Epithelial cell of prostate (primary cell): ENCODE measurements around the gene AQP2.

ENCODE experiments used
- DNase-seq: peaks from one replicate; pipeline ENCODE4 v3.0.0-alpha.2; 2011; ENCODE audit warnings: low read depth, low spot score
- H3K27ac ChIP-seq: fragments of 450-650 bp; 2 replicates; pipeline ENCODE4 v1.5.1; 2017; ENCODE audit warnings: mild to moderate bottlenecking

AQP2 gene

GRCh38 chr12:49920241-49920914, 30.2 kb upstream of the AQP2 start:
- no peak overlapping the region for H3K27ac ChIP-seq
- DNase-seq = no peak

- no peak for DNase-seq
- no peak overlapping the region for H3K27ac ChIP-seq
Measured at GRCh38 chr12:49920915-49921286, 29.6 kb upstream of the AQP2 start.

- no peak overlapping the region for H3K27ac ChIP-seq
- no peak for DNase-seq
Measured at GRCh38 chr12:49921299-49921698, 29.2 kb upstream of the AQP2 start.

DNA sequence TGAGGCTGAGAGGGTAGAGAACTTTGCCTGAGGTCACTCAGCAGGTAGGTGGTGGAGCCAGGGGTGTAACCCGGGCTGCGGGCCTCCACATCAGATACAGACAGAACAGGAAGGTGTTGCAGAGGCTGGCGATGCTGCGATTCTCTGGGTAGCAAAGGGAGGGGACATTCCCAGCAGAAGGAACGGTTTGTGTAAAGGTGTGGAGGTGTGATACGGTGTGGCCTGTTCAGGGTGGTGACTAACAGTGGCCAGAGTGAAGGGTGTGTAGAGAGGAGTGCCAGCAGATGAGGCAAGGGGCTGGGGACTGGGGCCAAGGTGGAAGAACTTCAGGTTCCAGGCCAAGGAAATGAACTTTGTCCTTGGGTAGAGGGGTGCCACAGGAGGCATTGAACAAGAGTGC, 28.6 kb upstream of the AQP2 start:
- H3K27ac ChIP-seq = no peak overlapping the region
- no peak for DNase-seq

DNA sequence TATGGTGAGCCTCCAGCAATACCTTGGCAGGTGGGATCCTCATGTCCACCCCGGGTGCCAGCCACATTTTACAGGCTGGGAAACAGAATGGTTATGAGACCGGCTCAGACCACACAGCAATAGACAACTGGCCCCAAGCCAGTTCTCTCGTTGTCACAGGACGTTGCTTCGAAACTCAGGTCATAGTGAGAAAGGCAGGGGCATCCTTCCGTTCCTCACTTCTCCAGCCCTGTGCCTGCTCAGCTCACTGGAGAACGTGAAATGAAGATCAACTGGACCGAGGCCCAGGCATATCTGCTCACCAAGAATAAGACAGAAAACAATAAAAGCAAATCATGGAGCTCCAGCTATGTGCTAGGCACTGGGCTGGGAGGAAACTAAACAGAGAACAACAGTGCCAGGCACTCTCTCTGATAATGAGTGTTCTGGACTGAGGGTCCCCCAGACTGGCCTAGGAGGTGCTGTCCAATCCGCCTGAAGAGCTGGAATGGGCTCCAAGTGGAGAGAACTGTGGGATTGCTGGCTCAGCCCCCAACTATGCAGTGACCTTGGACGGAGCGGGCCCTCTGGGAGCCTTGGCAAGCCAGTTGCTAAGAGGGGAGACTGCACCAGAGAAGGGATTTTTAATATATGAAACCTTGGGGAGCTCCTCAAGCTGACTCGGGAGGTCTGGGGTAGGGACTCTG, 28.0 kb upstream of the AQP2 start:
- no peak for DNase-seq
- H3K27ac ChIP-seq = no peak overlapping the region

DNA sequence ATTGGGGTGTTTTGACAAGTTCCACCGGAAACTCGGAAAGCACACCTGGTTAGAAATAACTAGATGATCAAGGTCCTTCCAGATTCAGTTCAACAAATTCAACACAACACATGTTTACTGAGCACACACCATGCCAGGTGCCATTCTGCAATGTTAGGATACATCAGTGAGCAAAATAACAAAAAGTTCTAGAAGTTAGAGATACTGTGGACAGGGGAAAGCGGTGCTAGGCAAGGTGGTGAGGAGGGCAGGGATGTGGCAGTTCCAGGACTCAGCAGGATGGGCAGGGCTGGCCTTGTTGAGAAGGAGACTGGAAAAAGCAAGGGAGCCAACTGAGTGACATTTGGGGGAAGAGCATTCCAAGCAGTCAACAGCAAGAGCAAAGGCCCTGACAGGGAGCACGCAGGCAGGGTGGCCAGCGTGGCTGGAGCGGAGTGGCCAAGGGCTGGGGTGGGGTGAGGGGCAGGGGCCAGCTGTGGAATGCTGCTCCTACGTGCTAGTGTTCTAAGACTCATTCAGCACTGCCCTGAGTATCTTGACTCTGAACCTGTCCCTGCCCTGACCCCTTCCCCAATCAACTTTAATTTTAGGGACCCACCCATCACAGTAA, 27.4 kb upstream of the AQP2 start:
- no peak overlapping the region for H3K27ac ChIP-seq
- no peak for DNase-seq

- H3K27ac ChIP-seq = no peak overlapping the region
- DNase-seq = no peak
Measured at GRCh38 chr12:49923880-49924556, 26.5 kb upstream of the AQP2 start.

DNA sequence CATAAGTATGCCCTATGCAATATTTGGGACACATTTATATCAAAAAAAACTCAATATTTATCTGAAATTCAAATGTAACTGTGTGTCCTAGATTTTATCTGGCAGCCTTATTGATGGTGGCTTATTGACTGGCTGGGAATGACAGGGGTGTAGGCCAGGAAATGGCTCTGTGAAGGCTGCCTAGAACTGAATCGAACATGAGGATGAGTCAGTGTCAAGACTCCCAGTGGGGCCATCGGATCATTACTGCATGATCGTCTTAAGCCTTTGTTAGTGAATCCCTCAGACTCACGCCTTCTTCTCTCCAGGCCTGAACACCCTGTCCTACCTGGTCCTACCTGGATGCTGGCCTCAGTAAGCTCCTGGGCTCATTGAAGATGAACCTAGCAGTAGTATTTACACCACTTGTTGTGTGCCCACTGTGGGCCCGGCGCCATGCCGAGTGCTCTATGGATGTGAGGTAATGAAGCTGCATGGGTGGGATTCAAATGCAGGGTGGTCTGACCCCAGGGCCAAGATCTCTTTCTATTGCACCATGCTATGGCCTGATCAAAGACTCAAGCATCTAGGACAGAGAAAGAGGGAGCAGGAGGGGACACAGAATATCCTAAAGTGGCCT, 25.8 kb upstream of the AQP2 start:
- no peak for DNase-seq
- no peak overlapping the region for H3K27ac ChIP-seq

DNA sequence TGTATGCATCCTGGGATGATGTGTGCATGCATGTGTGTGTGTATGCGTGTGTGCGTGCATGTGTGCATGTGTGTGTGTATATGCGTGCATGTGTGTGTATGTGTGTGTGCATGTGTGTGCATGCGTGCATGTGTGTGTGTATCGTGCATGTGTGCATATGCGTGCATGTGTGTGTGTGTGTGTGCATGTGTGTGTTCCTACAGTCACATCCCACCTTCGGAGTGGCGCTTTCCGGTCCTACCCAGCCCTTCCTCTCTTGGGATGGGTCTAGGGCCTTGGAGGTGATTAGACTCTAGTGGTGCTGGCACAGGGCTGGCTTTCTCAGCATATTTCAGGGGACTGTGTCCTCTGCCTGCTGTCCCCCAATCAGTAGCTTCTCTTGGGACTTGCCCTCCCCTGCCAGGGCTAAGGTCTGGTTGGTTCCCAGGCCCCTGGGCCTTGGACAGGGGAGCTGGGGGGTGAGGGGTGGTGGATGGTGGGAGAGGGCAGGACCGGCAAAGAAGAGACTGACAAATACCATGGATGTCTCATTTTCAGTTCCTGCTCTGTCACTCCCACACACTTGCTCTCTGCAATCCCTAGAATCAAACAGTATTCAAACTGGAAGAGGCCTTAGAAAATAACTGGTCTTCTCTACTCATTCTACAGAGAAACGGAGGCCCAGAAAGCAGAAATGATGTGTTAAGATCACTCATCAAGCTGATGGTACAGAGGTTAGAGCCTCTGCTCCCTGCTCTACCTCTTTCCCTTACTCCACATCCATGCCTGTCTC, 24.9 kb upstream of the AQP2 start:
- DNase-seq = no peak
- H3K27ac ChIP-seq = no peak overlapping the region

GRCh38 chr12:49928471-49928870, 22.1 kb upstream of the AQP2 start:
- DNase-seq = no peak
- H3K27ac ChIP-seq = no peak overlapping the region

DNA sequence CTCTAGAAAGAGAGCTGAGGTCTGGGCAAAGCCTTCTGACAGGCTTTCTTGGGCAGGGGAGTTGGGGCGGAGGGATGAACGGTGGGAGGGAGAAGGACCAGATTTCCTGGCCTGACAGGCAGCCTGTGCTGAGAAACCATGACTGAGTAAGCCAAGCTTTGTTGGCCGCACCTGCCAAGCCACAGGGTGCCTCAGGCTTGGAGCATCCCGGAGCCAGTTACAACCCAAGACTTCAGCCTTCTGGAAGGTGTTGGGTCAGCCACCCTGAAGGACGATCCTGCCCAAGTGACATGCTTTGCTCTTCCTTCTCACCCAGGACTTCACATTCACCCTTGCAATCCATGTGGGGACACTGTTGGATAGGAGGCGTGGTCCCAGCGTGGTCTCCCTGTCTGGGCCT, 21.0 kb upstream of the AQP2 start:
- DNase-seq = no peak
- no peak overlapping the region for H3K27ac ChIP-seq

GRCh38 chr12:49930515-49931288, 19.8 kb upstream of the AQP2 start:
- no peak overlapping the region for H3K27ac ChIP-seq
- no peak for DNase-seq

DNA sequence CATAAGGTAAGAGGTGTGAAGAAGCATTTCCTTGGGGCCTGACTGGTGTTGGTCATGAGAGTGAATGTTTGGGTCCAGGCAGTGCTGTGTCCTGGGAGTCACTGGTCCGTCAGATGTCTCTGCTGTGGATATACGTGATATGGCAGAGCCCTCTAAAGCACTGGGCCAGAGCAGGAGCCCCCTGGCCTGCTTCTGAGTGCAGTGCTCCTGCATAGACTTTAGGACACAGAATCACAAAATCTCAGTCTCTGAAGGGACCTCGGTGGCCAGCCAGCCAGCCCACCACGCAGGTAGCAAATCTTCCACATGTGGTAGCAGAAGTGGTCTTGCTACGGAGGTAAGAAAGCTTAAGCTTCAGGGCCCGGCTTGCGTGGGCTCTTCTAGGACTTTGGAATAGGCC, 18.5 kb upstream of the AQP2 start:
- no peak for DNase-seq
- H3K27ac ChIP-seq = no peak overlapping the region

DNA sequence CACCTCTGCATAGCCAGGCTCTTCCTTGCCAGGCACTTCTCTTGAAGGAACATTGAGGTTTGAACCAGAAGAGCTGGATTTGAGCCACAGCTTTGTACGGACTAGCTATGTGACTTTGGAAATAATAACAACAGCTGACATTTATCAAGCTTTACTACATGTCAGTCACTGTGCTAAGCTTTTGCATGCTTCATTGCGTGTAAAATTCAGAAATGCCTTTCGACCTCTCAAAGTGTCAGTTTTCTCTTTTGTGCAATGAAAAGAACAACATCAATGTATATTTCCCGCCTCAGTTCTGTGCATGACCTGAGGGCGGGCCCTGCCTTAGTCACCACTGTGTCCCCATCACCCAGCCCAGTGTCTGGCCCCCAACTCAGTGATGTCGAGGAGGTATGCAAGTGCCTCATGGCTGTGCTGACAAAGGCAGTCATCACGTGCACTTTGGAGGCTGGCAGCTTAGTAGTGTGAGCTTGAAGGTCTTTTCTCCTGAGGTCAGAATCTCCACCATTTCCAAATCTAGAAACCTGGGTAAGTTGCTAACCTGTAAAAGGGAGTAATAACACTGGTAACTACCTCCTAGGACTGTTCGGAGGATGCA, 17.9 kb upstream of the AQP2 start:
- no peak for DNase-seq
- no peak overlapping the region for H3K27ac ChIP-seq

DNA sequence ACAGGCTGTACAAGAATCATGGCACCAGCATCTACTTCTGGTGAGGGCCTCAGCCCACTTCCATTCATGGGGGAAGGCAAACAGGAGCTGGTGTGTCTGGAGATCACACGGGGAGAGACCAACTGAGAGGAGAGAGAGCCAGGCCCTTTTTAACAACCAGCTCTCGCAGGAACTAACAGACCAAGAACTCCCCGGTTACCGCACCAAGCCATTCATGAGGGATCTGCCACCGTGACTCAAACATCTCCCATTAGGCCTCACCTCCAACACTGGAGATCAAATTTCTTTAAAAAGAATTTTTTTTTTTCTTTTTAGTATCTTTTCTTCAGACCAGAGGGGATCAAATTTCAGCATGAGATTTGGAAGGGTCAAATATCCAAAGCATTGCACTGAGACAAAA, 16.7 kb upstream of the AQP2 start:
- DNase-seq = no peak

DNA sequence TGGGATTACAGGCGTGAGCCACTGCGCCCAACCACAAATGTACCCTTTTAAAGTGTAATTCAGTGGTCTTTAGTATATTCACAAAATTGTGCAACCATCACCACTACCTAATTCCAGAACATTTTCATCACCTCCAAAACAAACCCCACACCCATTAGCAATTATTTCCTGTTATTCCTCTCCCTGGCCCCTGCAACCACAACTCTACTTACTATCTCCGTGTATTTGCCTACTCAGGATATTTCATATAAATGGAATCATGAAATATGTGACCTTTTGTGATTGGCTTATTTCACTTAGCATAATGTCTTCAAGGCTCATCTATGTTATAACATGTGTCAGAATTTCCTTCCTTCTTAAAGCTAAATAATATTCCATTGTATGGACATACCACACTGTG, 16.0 kb upstream of the AQP2 start:
- no peak overlapping the region for H3K27ac ChIP-seq
- no peak for DNase-seq

More for the DNA sequence above, 16.7 kb upstream of the AQP2 start:
- no peak overlapping the region for H3K27ac ChIP-seq

GRCh38 chr12:49936925-49937324, 13.6 kb upstream of the AQP2 start:
- H3K27ac ChIP-seq = peak overlapping the region; percentile 81
- DNase-seq = peak; percentile 27

DNA sequence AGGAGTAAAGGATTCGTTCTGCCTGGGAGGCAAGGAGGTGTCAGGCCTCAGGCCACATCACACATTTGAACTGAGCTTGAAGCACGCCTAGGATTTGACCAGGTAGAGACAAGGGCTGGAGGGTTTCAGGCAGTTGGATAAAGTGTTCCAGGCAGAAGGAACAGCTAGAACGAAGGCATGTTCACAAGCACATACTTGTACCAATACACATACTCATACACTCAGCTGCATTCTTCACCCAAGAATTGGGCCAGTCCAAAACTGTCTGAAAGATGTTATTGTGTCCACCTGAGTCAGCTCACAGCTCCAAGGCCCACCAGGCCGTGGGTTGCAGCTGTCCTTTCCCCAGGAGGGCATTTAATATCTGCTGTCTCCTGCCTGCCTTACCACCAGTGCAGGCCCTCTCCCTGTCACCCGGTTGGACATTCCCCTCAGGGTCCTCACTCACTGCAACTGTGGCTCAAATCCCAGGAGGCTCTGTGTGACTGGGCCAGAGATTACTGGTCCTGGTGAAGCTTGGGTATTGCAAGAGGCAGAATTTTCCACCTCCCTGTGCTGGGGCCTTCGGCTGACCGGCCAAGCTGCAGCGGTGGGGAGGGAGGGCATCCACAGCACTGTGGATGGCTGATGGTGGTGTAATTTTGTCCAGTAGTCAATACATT, 12.8 kb upstream of the AQP2 start:
- H3K27ac ChIP-seq = peak overlapping the region; percentile 81
- peak; percentile 68 for DNase-seq
